H1 (cell line): ENCODE measurements around the gene ZFP64. TPM values are rescaled to one million over a fixed set of nuclear protein-coding genes. Genes with fewer than 3 reads are reported as not detected.

Experiments
- CTCF ChIA-PET: fragments of 300-600 bp; sonication (Branson Sonifier 250); formaldehyde crosslinking; loops from one replicate; lab custom pipeline; 2021; ENCODE audit not compliant: partially characterized antibody; lab: Charles Lee
- POLR2A ChIA-PET: fragments of 300-600 bp; sonication (Branson Sonifier 250); formaldehyde crosslinking; loops from one replicate; lab custom pipeline; 2021; ENCODE audit warnings: inconsistent platforms; ENCODE audit not compliant: partially characterized antibody; lab: Charles Lee
- DNase-seq, 2 experiments: peaks; one replicate each; pipeline versions ENCODE4 v3.0.0 to v3.0.0-alpha.2; 2010 to 2022; ENCODE audit warnings: low spot score in 2 of 2, low read depth in 1 of 2, mixed read lengths in 1 of 2
- FAIRE-seq: peaks from 2 replicates; lab custom pipeline; 2011; peaks lifted over from hg19 to GRCh38; lab: Jason Lieb, UNC
- H2AFZ ChIP-seq: 2 replicates; pipeline ENCODE4 v1.8.1; 2012; ENCODE audit warnings: low read length, inconsistent platforms
- H2AK5ac ChIP-seq: 2 replicates; pipeline ENCODE4 v1.6.1; 2013; ENCODE audit warnings: low read depth, low read length
- H2BK120ac ChIP-seq: replicated peaks from 2 replicates; pipeline ENCODE3; 2013; ENCODE audit warnings: low read depth, low read length, inconsistent platforms
- H2BK12ac ChIP-seq: 2 replicates; pipeline ENCODE4 v1.6.1; 2013; ENCODE audit warnings: low read depth, low read length
- H2BK15ac ChIP-seq: 2 replicates; pipeline ENCODE4 v1.6.1; 2013; ENCODE audit warnings: low read length
- H2BK20ac ChIP-seq: 2 replicates; pipeline ENCODE4 v1.6.1; 2013; ENCODE audit warnings: low read length
- H2BK5ac ChIP-seq: 2 replicates; pipeline ENCODE4 v1.6.1; 2013; ENCODE audit warnings: low read depth, low read length
- H3K14ac ChIP-seq: 2 replicates; pipeline ENCODE4 v1.6.1; 2013; ENCODE audit warnings: inconsistent platforms; ENCODE audit not compliant: insufficient read length
- H3K18ac ChIP-seq: 2 replicates; pipeline ENCODE4 v1.6.1; 2013; ENCODE audit warnings: low read length; ENCODE audit errors: extremely low read depth
- H3K23ac ChIP-seq: 2 replicates; pipeline ENCODE4 v1.6.1; 2013; ENCODE audit warnings: inconsistent platforms; ENCODE audit not compliant: insufficient read length
- H3K23me2 ChIP-seq: 2 replicates; pipeline ENCODE4 v1.6.1; 2013; ENCODE audit warnings: low read depth, low read length
- H3K27ac ChIP-seq: 2 replicates; pipeline ENCODE4 v1.6.1; 2011; ENCODE audit warnings: low read depth, low read length, inconsistent platforms
- H3K27me3 ChIP-seq, 4 experiments: replicated peaks in 1 of 4; 1 replicate in 1 of 4; 2 replicates in 3 of 4; pipeline versions ENCODE4 v1.6.1 to v1.8.1; 2011 to 2013; ENCODE audit warnings: low read length in 3 of 4, mild to moderate bottlenecking in 3 of 4, inconsistent platforms in 2 of 4, mixed read lengths in 2 of 4, moderate library complexity in 1 of 4; ENCODE audit not compliant: control insufficient read depth in 3 of 4, insufficient read depth in 3 of 4; ENCODE audit errors: extremely low read depth in 1 of 4
- H3K36me3 ChIP-seq, 4 experiments: 2 replicates each; pipeline versions ENCODE4 v1.6.1 to v1.8.1; 2011 to 2013; ENCODE audit warnings: mild to moderate bottlenecking in 4 of 4, low read length in 3 of 4, moderate library complexity in 2 of 4, control low read depth in 1 of 4, inconsistent platforms in 1 of 4; ENCODE audit not compliant: insufficient read depth in 4 of 4, control insufficient read depth in 2 of 4
- H3K4ac ChIP-seq: replicated peaks from 2 replicates; pipeline ENCODE3; 2013; ENCODE audit warnings: low read length, low read depth, mixed read lengths, inconsistent platforms; ENCODE audit not compliant: insufficient read length
- H3K4me1 ChIP-seq, 4 experiments: replicated peaks in 1 of 4; 1 replicate in 1 of 4; 2 replicates in 3 of 4; pipeline versions ENCODE4 v1.6.1 to v1.8.1; 2011 to 2013; ENCODE audit warnings: low read length in 3 of 4, inconsistent platforms in 2 of 4, mixed read lengths in 1 of 4; ENCODE audit not compliant: insufficient read depth in 4 of 4, control insufficient read depth in 3 of 4
- H3K4me2 ChIP-seq, 2 experiments: 2 replicates each; pipeline versions ENCODE4 v1.6.1 to v1.8.1; 2011 to 2013; ENCODE audit warnings: low read depth in 2 of 2, low read length in 2 of 2, control low read depth in 1 of 2, inconsistent platforms in 1 of 2, mild to moderate bottlenecking in 1 of 2; ENCODE audit not compliant: insufficient read depth in 1 of 2
- H3K4me3 ChIP-seq, 4 experiments: fragments of 200-600, 300-600 bp in 1 of 4; sonication (generic), shearing (Covaris generic), sonication (Bioruptor Twin) in 1 of 4; 2 replicates each; pipeline versions ENCODE4 v1.5.1 to v1.8.1; 2011 to 2016; ENCODE audit warnings: low read length in 4 of 4, low read depth in 3 of 4, control low read depth in 2 of 4, inconsistent platforms in 2 of 4, mild to moderate bottlenecking in 2 of 4, mixed read lengths in 1 of 4, moderate library complexity in 1 of 4; ENCODE audit not compliant: insufficient read depth in 2 of 4; ENCODE audit errors: extremely low read depth in 1 of 4
- H3K56ac ChIP-seq: replicated peaks from 2 replicates; pipeline ENCODE3; 2013; ENCODE audit warnings: low read depth, mild to moderate bottlenecking, mixed read lengths, low read length, inconsistent platforms; ENCODE audit not compliant: insufficient read length
- H3K79me1 ChIP-seq: 2 replicates; pipeline ENCODE4 v1.6.1; 2013; ENCODE audit warnings: low read depth, low read length, control low read depth
- H3K79me2 ChIP-seq, 2 experiments: 2 replicates each; pipeline versions ENCODE4 v1.6.1 to v1.8.1; 2012 to 2013; ENCODE audit warnings: low read length in 2 of 2, mild to moderate bottlenecking in 2 of 2, inconsistent platforms in 1 of 2; ENCODE audit not compliant: insufficient read depth in 2 of 2, control insufficient read depth in 1 of 2
- H3K9ac ChIP-seq, 4 experiments: replicated peaks in 1 of 4; 1 replicate in 1 of 4; 2 replicates in 3 of 4; pipeline versions ENCODE4 v1.6.1 to v1.8.1; 2011 to 2013; ENCODE audit warnings: low read depth in 3 of 4, low read length in 3 of 4, control low read depth in 2 of 4, mild to moderate bottlenecking in 2 of 4, moderate library complexity in 2 of 4, inconsistent platforms in 1 of 4; ENCODE audit errors: extremely low read depth in 1 of 4
- H3K9me3 ChIP-seq, 2 experiments: 2 replicates each; pipeline versions ENCODE4 v1.6.1 to v1.8.1; 2012 to 2013; ENCODE audit warnings: mild to moderate bottlenecking in 2 of 2, moderate library complexity in 2 of 2, control low read depth in 1 of 2, inconsistent platforms in 1 of 2, low read depth in 1 of 2, low read length in 1 of 2, mixed read lengths in 1 of 2; ENCODE audit not compliant: insufficient read depth in 2 of 2
- H4K20me1 ChIP-seq, 2 experiments: replicated peaks in 1 of 2; 2 replicates each; pipeline versions ENCODE3 to v1.8.1; 2011 to 2013; ENCODE audit warnings: inconsistent platforms in 2 of 2, low read length in 2 of 2, mild to moderate bottlenecking in 1 of 2; ENCODE audit not compliant: insufficient read depth in 2 of 2, control insufficient read depth in 1 of 2
- H4K5ac ChIP-seq: 2 replicates; pipeline ENCODE4 v1.6.1; 2013; ENCODE audit warnings: low read length, low read depth, mixed read lengths, inconsistent platforms; ENCODE audit not compliant: insufficient read length
- H4K8ac ChIP-seq: 2 replicates; pipeline ENCODE4 v1.8.0; 2013; ENCODE audit warnings: mild to moderate bottlenecking, moderate library complexity, low read length, inconsistent platforms; ENCODE audit not compliant: insufficient read depth; ENCODE audit errors: extremely low read depth
- H4K91ac ChIP-seq: replicated peaks from 2 replicates; pipeline ENCODE3; 2013; ENCODE audit warnings: low read length, mixed read lengths, inconsistent platforms; ENCODE audit not compliant: insufficient read length
- ASH2L ChIP-seq: fragments of 200-600, 300-600 bp; sonication (generic); IDR thresholded peaks from one replicate; pipeline ENCODE4 v1.7.1; 2017; ENCODE audit warnings: low read length
- BRCA1 ChIP-seq: IDR thresholded peaks from 2 replicates; pipeline ENCODE4 v1.6.1; 2012; ENCODE audit warnings: low read depth, low read length, improper control_type of control experiment
- EZH2 ChIP-seq: fragments of 200-600 bp; sonication (generic); IDR thresholded peaks from 2 replicates; pipeline ENCODE4 v1.7.1; 2012; ENCODE audit warnings: low read depth, mild to moderate bottlenecking, moderate library complexity, low read length, inconsistent platforms; ENCODE audit not compliant: severe bottlenecking
- GABPA ChIP-seq: IDR thresholded peaks from 2 replicates; pipeline ENCODE4 v1.6.1; 2011; ENCODE audit warnings: mild to moderate bottlenecking, low read length, moderate library complexity, borderline replicate concordance; ENCODE audit not compliant: insufficient read depth
- HDAC2 ChIP-seq, 2 experiments: fragments of 300-600 bp in 1 of 2; sonication (generic) in 1 of 2; IDR thresholded peaks; 2 replicates each; pipeline ENCODE4 v1.6.1; 2011 to 2012; ENCODE audit warnings: low read depth in 2 of 2, low read length in 2 of 2, mild to moderate bottlenecking in 2 of 2, moderate library complexity in 2 of 2, borderline replicate concordance in 1 of 2, inconsistent platforms in 1 of 2
- NANOG ChIP-seq: IDR thresholded peaks from 2 replicates; pipeline ENCODE4 v1.6.1; 2011; ENCODE audit warnings: low read length, low read depth, mild to moderate bottlenecking, inconsistent platforms; ENCODE audit not compliant: insufficient read depth, poor library complexity, severe bottlenecking
- NRF1 ChIP-seq: IDR thresholded peaks from 2 replicates; pipeline ENCODE4 v1.6.1; 2011; ENCODE audit warnings: mild to moderate bottlenecking, low read depth, low read length, improper control_type of control experiment
- PHF8 ChIP-seq: fragments of 200-600 bp; sonication (generic); conservative IDR thresholded peaks from 2 replicates; pipeline ENCODE4 v1.7.1; 2012; ENCODE audit warnings: low read depth, mild to moderate bottlenecking, inconsistent platforms, low read length, moderate library complexity
- RXRA ChIP-seq: IDR thresholded peaks from 2 replicates; pipeline ENCODE4 v1.6.1; 2011; ENCODE audit warnings: low read depth, mild to moderate bottlenecking, low read length, moderate library complexity; ENCODE audit not compliant: insufficient read depth
- SP2 ChIP-seq: IDR thresholded peaks from 2 replicates; pipeline ENCODE4 v1.6.1; 2012; ENCODE audit warnings: mild to moderate bottlenecking, low read length, inconsistent platforms
- SP4 ChIP-seq: IDR thresholded peaks from 2 replicates; pipeline ENCODE4 v1.6.1; 2012; ENCODE audit warnings: low read length, inconsistent platforms
- ZNF274 ChIP-seq: IDR thresholded peaks from 2 replicates; pipeline ENCODE4 v1.7.0; 2012; ENCODE audit warnings: low read length, borderline replicate concordance; ENCODE audit errors: extremely low read depth
- WGBS, 2 experiments: shearing (Covaris generic) in 1 of 2; methylation state at CpG; one replicate each; pipeline versions ENCODE4 v1.1.6 to v1.1.7; 2013 to 2015; ENCODE audit warnings: low lambda C conversion rate in 2 of 2, mixed read lengths in 2 of 2, inconsistent platforms in 1 of 2, low coverage in 1 of 2, missing lambda C conversion rate in 1 of 2; ENCODE audit not compliant: insufficient replicate concordance in 2 of 2, insufficient coverage in 1 of 2, insufficient read length in 1 of 2; ENCODE audit errors: extremely low coverage in 1 of 2, missing lambda C conversion rate in 1 of 2; 5-methylcytosine and 5-hydroxymethylcytosine counted together
- polyA plus RNA-seq, 7 experiments: library from polyadenylated mRNA; depleted of rRNA in 3 of 7; stranded (reverse) in 5 of 7; unstranded in 2 of 7; fragments of >200 nt in 5 of 7; fragments of 200-250 nt in 2 of 7; gene quantifications; 1 replicate in 5 of 7; 2 replicates in 1 of 7; 4 replicates in 1 of 7; pipeline versions ENCODE4 v1.2.1 to v1.2.3, GENCODE V29; 2011 to 2013; ENCODE audit warnings: missing spikeins in 2 of 7, mixed read lengths in 2 of 7
- total RNA-seq: library from RNA; stranded (reverse); fragmentation: NEBNext Ultra II Directional; extraction: Animal tissue kit (Norgen Biotek cat#: 25700); gene quantifications from 2 replicates; pipeline ENCODE4 v1.2.1, GENCODE V29; 2021

The ZFP64 gene
- total and polyA plus RNA-seq, 2 of the 8 experiments (the other 6 are each of a cell fraction or from before 2014, with no cell fraction given): 25.3 to 43.7 TPM

- Histone ChIP-seq H4K20me1 (no peaks in the 10 kb centered on the region), H4K91ac (no peak overlapping the region), H3K4me2 (no peak overlapping the region), H3K27me3 (no peaks in the 10 kb centered on the region), H3K36me3 (no peaks in the 10 kb centered on the region), H2BK5ac (no peak overlapping the region), H2AK5ac (no peak overlapping the region), H2BK120ac (no peak overlapping the region), H3K9me3 (peaks cover 0 to 2% of the 10 kb centered on the region in 2 experiments; a peak in 1 of 4 replicates), H3K9ac (no peak overlapping the region), H3K14ac (no peak overlapping the region), H2BK15ac (no peak overlapping the region), H2BK20ac (no peak overlapping the region), H3K79me2 (no peaks in the 10 kb centered on the region), H4K8ac (no peak overlapping the region), H2AFZ (no peak overlapping the region), H3K4me1 (no peaks in the 10 kb centered on the region), H2BK12ac (no peak overlapping the region)
- TF ChIP-seq ZNF274 (no peak), HDAC2 (IDR thresholded peaks at IDR 0.05; ENCODE audit: borderline replicate concordance in 1 of 2, low read depth in 2 of 2, low read length in 2 of 2) (no peak), PHF8 (no peak), SP2 (no peak), NANOG (no peak), GABPA (no peak), ASH2L (no peak), RXRA (no peak), SP4 (no peak), NRF1 (no peak), BRCA1 (no peak), EZH2 (no peak)
- TF ChIP-seq, all 59 proteins: peak for 0
- WGBS, 2 experiments: 100% methylated on average over 1 of the region's 2 CpGs; no CpG with 5 or more reads in 1 of the 2 experiments
- Histone ChIP-seq H3K4ac (no peak overlapping the region), H3K4me3 (no peak overlapping the region), H4K5ac (no peak overlapping the region), H3K27ac (no peak overlapping the region), H3K79me1 (no peaks in the 10 kb centered on the region), H3K56ac (no peak overlapping the region), H3K23ac (no peak overlapping the region), H3K18ac (no peak overlapping the region), H3K23me2 (no peaks in the 10 kb centered on the region)
- DNase-seq: no peak
- CTCF ChIA-PET: interaction anchor here (0.9 kb wide), 1 partner anchor 11 kb away, joined by 4 read pairs; no protein-coding TSS in a partner anchor
- no peak for FAIRE-seq
- POLR2A ChIA-PET: no interaction called here
These were observed 48.8 kb downstream of the ZFP64 start for GRCh38 chr20:52142757-52143156.
